ENCODE data around the gene POU2F3. TPM values are rescaled to one million over a fixed set of nuclear protein-coding genes. Genes with fewer than 3 reads are reported as not detected.

Gene POU2F3
- total and polyA plus RNA-seq, 2 of the 13 experiments (the other 11 are each of a cell fraction or from before 2014, with no cell fraction given): not detected

DNA sequence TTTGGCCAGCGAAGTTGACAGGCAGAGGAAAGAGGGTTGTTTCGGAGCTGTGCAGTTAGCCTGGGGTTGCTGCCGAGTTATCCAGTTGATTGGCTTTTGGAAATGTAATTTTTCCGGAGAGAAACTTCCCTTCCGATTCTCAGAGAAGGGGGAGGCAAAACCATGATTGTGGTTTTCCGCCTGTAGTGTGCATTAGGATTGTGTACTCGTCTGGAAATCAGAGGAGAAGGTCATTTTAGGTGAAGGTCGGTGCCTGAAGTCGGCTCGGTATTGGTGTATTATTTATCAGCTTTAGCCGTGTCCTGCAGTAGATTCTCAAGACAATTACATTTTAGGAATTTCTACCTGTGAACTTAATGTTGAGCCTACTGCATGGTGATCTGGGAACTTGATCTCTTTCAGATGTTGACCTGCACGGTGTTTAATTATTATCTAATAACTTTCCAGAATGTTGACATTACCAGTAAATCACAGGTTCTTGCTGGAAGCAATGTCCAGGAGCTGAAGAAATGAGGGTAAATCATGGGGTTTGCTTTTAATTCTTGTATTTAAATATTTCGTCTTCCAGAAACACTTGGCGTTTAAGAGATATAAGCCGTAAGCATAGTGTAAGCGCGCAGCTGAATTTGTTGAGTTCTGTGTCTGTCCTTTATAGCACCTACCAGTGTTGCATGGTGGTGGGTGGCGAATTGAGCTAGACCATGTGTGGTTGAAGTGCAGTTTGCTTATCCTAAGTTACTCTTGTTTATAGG is 97.6 kb downstream of the POU2F3 start (continued):
- TF ChIP-seq ZNF142 (CRISPR knock-in tag; IDR thresholded peaks at IDR 0.05) (no peak), MAF1 (CRISPR knock-in tag; IDR thresholded peaks at IDR 0.05; ENCODE audit: borderline replicate concordance) (no peak), RXRB (CRISPR knock-in tag; IDR thresholded peaks at IDR 0.05; ENCODE audit: borderline replicate concordance) (peak; percentile 95), ZMYM3 (CRISPR knock-in tag; IDR thresholded peaks at IDR 0.05) (no peak), KMT2B (CRISPR knock-in tag; IDR thresholded peaks at IDR 0.05) (no peak), ZNF678 (CRISPR knock-in tag; IDR thresholded peaks at IDR 0.05) (no peak), ZNF276 (CRISPR knock-in tag; IDR thresholded peaks at IDR 0.05; ENCODE audit: low read depth) (no peak), TEF (CRISPR knock-in tag; IDR thresholded peaks at IDR 0.05) (no peak), HNF1A (IDR thresholded peaks at IDR 0.05; ENCODE audit: low read depth) (peak; percentile 46), HNF1A (CRISPR knock-in tag; IDR thresholded peaks at IDR 0.05; ENCODE audit: borderline replicate concordance) (peak; percentile 68; the same call in 1 of the 2 replicates), NR2F6 (IDR thresholded peaks at IDR 0.05) (peak; percentile 52), NR2F6 (CRISPR knock-in tag; IDR thresholded peaks at IDR 0.05) (no peak), POGZ (CRISPR knock-in tag; IDR thresholded peaks at IDR 0.05) (no peak)
- TF ChIP-seq, protein P1, sequence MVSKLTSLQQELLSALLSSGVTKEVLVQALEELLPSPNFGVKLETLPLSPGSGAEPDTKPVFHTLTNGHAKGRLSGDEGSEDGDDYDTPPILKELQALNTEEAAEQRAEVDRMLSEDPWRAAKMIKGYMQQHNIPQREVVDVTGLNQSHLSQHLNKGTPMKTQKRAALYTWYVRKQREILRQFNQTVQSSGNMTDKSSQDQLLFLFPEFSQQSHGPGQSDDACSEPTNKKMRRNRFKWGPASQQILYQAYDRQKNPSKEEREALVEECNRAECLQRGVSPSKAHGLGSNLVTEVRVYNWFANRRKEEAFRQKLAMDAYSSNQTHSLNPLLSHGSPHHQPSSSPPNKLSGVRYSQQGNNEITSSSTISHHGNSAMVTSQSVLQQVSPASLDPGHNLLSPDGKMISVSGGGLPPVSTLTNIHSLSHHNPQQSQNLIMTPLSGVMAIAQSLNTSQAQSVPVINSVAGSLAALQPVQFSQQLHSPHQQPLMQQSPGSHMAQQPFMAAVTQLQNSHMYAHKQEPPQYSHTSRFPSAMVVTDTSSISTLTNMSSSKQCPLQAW (CRISPR knock-in tag; IDR thresholded peaks at IDR 0.05): 0 out of 2 replicates have a peak, but pooled peaks have one; percentile 15
